Mucosa of descending colon (tissue), 3 donors: ENCODE measurements around the gene AGAP5. TPM values are rescaled to one million over a fixed set of nuclear protein-coding genes. Genes with fewer than 3 reads are reported as not detected.
A peak's percentile ranks its signal among the peaks of the same experiment; 100 is the strongest.

ENCODE experiments used
- ATAC-seq: fragments of 200-7000 bp; cut with Tn5 transposase; one replicate; pipeline ENCODE4 v1.9.1; 2020; ENCODE audit warnings: mild to moderate bottlenecking, moderate library complexity
- DNase-seq, 3 donors: peaks; one replicate each; pipeline ENCODE4 v3.0.0-alpha.2; 2020
- H3K36me3 ChIP-seq: fragments of 200-600 bp; one replicate; pipeline ENCODE4 v1.8.0; 2021; ENCODE audit warnings: low read depth, mild to moderate bottlenecking
- H3K4me1 ChIP-seq: fragments of 200-600 bp; one replicate; pipeline ENCODE4 v1.8.0; 2021; ENCODE audit warnings: low read depth, mild to moderate bottlenecking
- H3K4me3 ChIP-seq: fragments of 200-600 bp; one replicate; pipeline ENCODE4 v1.8.0; 2021; ENCODE audit warnings: mild to moderate bottlenecking
- H3K9me3 ChIP-seq: fragments of 200-600 bp; one replicate; pipeline ENCODE4 v1.8.0; 2021; ENCODE audit warnings: mild to moderate bottlenecking
- CTCF ChIP-seq: fragments of 200-600 bp; IDR thresholded peaks from one replicate; pipeline ENCODE4 v1.8.0; 2022; ENCODE audit warnings: antibody characterized with exemption, mild to moderate bottlenecking
- intact Hi-C, 2 donors: fragments of 100-400 bp; cut with DNase I in 1 of 2; cut with micrococcal nuclease in 1 of 2; formaldehyde crosslinking; loops; one replicate each; pipeline versions ENCODE4 v1.11.0 to v1.11.1; 2022; cut with DNase I, micrococcal nuclease
- total RNA-seq, 3 donors: library from RNA; stranded (reverse); fragmentation: NEBNext Ultra II Directional in 2 of 3; extraction: Animal tissue kit (Norgen Biotek cat#: 25700) in 2 of 3; gene quantifications; one replicate each; pipeline versions ENCODE4 v1.2.1 to v1.2.4, GENCODE V29; 2021 to 2023
- donor health status: DM: no; HTN: no; CAD: no; lungs with moderate emphysema.
- donor health status: DM: no; HTN: no; CAD: no.
- donor health status: DM: no; HTN: yes; CAD: no.

AGAP5 gene
- total RNA-seq, 3 donors from 2014 or later: 6.4 to 12.8 (median 10.0) TPM

GRCh38 chr10:73647211-73647874, 50.6 kb downstream of the AGAP5 start:
- peaks cover 7% of the 10 kb centered on the region for H3K4me1 ChIP-seq
- no peaks in the 10 kb centered on the region for H3K36me3 ChIP-seq
- no peaks in the 10 kb centered on the region for H3K9me3 ChIP-seq
- no peak for TF ChIP-seq CTCF
- intact Hi-C loops: no loop called here
- DNase-seq (peak; percentile 57 to 74 (median 69)), ATAC-seq (peak; percentile 69)
- peak overlapping the region; percentile 17 for H3K4me3 ChIP-seq

- Histone ChIP-seq H3K36me3 (no peaks in the 10 kb centered on the region), H3K9me3 (no peaks in the 10 kb centered on the region), H3K4me3 (no peak overlapping the region), H3K4me1 (peaks cover 7% of the 10 kb centered on the region)
- DNase-seq (no peak), ATAC-seq (no peak)
- intact Hi-C loops: no loop called here
- TF ChIP-seq CTCF: no peak
These were observed 51.3 kb downstream of the AGAP5 start for GRCh38 chr10:73646598-73647041.

- Histone ChIP-seq H3K9me3 (no peaks in the 10 kb centered on the region), H3K36me3 (no peaks in the 10 kb centered on the region), H3K4me3 (no peak overlapping the region), H3K4me1 (peaks cover 7% of the 10 kb centered on the region)
- ATAC-seq (no peak), DNase-seq (no peak)
- no peak for TF ChIP-seq CTCF
- intact Hi-C loops: no loop called here
These were observed 52.7 kb downstream of the AGAP5 start for GRCh38 chr10:73645251-73645650.

GRCh38 chr10:73644767-73645166, 53.1 kb downstream of the AGAP5 start:
- TF ChIP-seq CTCF: no peak
- no peaks in the 10 kb centered on the region for H3K9me3 ChIP-seq
- DNase-seq: no peak
- H3K4me1 ChIP-seq: peaks cover 7% of the 10 kb centered on the region
- H3K36me3 ChIP-seq: no peaks in the 10 kb centered on the region
- H3K4me3 ChIP-seq: no peak overlapping the region
- intact Hi-C loops: loop anchor here (5.0 kb wide), 2 partner anchors 112 to 117 kb away; no protein-coding TSS in a partner anchor
- ATAC-seq: no peak

- Histone ChIP-seq H3K9me3 (no peaks in the 10 kb centered on the region), H3K4me3 (no peak overlapping the region), H3K4me1 (peaks cover 7% of the 10 kb centered on the region), H3K36me3 (no peaks in the 10 kb centered on the region)
- ATAC-seq (peak; percentile 83), DNase-seq (peak in 1 of 3 donors; percentile 69)
- intact Hi-C loops: loop anchor here (5.0 kb wide), 2 partner anchors 112 to 117 kb away; no protein-coding TSS in a partner anchor
- peak; percentile 65 for TF ChIP-seq CTCF
These were observed 53.7 kb downstream of the AGAP5 start for GRCh38 chr10:73644015-73644743.
